ENCODE results near the gene RELL2.

The RELL2 gene

DNA sequence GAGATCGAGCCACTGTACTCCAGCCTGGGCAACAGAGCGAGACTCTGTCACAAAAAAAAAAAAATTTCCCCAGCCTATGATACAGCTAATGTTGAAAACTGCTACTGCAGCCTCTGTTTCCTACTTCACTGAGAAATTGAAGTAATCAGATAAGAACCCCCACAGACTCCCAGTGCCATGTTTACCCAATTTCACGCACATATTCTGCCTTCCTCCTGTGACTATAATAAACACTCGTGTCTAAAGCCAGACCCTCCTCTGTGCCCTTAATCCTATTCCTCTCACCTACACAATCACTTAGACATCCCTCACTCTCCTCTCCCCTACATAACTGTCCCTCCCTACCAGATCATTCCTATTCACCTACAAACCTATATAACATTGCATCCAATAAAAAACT is 38.9 kb downstream of the RELL2 start:
- Histone ChIP-seq H3K4me2 (no peak overlapping the region), H3K4me3 (IDR thresholded peaks at IDR 0.05; ENCODE audit: insufficient read depth, low read depth, low read length) (no peak overlapping the region), H2AFZ (ENCODE audit: low read depth) (no peak overlapping the region), H3K27ac (no peak overlapping the region), H4K20me1 (ENCODE audit: insufficient read depth) (no peaks in the 10 kb centered on the region), H3K36me3 (ENCODE audit: insufficient read depth) (no peaks in the 10 kb centered on the region), H3K9ac (no peak overlapping the region), H3K27me3 (ENCODE audit: insufficient read depth, low read depth) (no peaks in the 10 kb centered on the region), H3K4me1 (ENCODE audit: low read depth, poor library complexity, severe bottlenecking) (no peaks in the 10 kb centered on the region), H3K79me2 (ENCODE audit: insufficient read depth, low read depth) (no peaks in the 10 kb centered on the region)
- TF ChIP-seq, protein P1, sequence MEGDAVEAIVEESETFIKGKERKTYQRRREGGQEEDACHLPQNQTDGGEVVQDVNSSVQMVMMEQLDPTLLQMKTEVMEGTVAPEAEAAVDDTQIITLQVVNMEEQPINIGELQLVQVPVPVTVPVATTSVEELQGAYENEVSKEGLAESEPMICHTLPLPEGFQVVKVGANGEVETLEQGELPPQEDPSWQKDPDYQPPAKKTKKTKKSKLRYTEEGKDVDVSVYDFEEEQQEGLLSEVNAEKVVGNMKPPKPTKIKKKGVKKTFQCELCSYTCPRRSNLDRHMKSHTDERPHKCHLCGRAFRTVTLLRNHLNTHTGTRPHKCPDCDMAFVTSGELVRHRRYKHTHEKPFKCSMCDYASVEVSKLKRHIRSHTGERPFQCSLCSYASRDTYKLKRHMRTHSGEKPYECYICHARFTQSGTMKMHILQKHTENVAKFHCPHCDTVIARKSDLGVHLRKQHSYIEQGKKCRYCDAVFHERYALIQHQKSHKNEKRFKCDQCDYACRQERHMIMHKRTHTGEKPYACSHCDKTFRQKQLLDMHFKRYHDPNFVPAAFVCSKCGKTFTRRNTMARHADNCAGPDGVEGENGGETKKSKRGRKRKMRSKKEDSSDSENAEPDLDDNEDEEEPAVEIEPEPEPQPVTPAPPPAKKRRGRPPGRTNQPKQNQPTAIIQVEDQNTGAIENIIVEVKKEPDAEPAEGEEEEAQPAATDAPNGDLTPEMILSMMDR (conservative IDR thresholded peaks at IDR 0.05; ENCODE audit: low read depth, low read length), result no peak

DNA sequence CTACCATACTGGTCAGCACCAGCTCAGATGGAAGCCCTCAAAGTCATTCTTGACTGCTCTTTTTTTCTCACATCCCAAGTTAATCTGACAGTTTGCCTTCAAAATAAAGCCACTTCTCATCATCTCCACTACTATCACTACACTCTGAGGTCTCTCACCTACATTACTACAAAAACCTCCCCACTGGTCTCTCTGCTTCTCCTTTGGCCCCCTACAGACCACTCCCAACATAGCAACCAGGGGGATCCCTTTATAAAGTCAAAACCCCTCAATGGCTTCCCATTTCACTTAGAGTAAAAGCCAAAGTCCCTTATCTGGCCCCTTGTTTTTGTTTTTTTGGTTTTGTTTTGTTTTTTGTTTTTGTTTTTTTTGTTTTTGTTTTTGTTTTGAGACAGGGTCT is 40.6 kb downstream of the RELL2 start:
- TF ChIP-seq, protein P1 (conservative IDR thresholded peaks at IDR 0.05; ENCODE audit: low read depth, low read length), result 0 out of 2 replicates have a peak, but pooled peaks have one; percentile 34
- Histone ChIP-seq H3K79me2 (ENCODE audit: insufficient read depth, low read depth) (no peaks in the 10 kb centered on the region), H3K4me3 (IDR thresholded peaks at IDR 0.05; ENCODE audit: insufficient read depth, low read depth, low read length) (no peak overlapping the region), H3K27me3 (ENCODE audit: insufficient read depth, low read depth) (peaks cover 7% of the 10 kb centered on the region; the same call in 1 of the 2 replicates), H2AFZ (ENCODE audit: low read depth) (no peak overlapping the region), H4K20me1 (ENCODE audit: insufficient read depth) (no peaks in the 10 kb centered on the region), H3K36me3 (ENCODE audit: insufficient read depth) (no peaks in the 10 kb centered on the region), H3K9ac (no peak overlapping the region), H3K27ac (no peak overlapping the region), H3K4me1 (ENCODE audit: low read depth, poor library complexity, severe bottlenecking) (no peaks in the 10 kb centered on the region), H3K4me2 (no peak overlapping the region)

DNA sequence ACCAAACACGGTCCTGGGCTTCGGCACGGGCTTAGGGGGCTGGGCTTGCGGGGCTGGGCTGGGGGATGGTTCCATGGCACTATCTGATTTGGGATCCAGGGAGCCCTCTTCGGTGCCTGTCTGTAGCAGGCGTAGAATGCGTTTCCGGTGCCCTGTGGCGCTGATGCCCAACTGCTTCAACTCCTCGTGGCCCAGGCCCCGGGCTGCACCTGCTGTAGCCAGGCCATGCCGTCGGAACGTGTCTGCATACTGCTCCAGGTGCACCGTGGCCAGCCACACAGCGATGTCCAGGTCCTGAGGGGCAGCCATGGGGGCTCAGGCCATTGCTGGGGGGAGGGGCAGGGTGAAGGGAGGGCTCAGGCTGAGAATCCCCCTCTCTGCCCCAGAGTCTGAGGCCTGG is 43.4 kb downstream of the RELL2 start:
- H3K36me3 ChIP-seq (ENCODE audit: insufficient read depth), result no peaks in the 10 kb centered on the region
- no peaks in the 10 kb centered on the region for H3K79me2 ChIP-seq (ENCODE audit: insufficient read depth, low read depth)
- H3K27me3 ChIP-seq (ENCODE audit: insufficient read depth, low read depth), result peaks cover 8% of the 10 kb centered on the region; the same call in 1 of the 2 replicates
- TF ChIP-seq, protein P1 (conservative IDR thresholded peaks at IDR 0.05; ENCODE audit: low read depth, low read length), result no peak
- H3K9ac ChIP-seq, result no peak overlapping the region
- no peaks in the 10 kb centered on the region for H3K4me1 ChIP-seq (ENCODE audit: low read depth, poor library complexity, severe bottlenecking)
- H2AFZ ChIP-seq (ENCODE audit: low read depth), result no peak overlapping the region
- no peak overlapping the region for H3K4me2 ChIP-seq
- no peak overlapping the region for H3K4me3 ChIP-seq (IDR thresholded peaks at IDR 0.05; ENCODE audit: insufficient read depth, low read depth, low read length)
- no peaks in the 10 kb centered on the region for H4K20me1 ChIP-seq (ENCODE audit: insufficient read depth)
- H3K27ac ChIP-seq, result no peak overlapping the region

DNA sequence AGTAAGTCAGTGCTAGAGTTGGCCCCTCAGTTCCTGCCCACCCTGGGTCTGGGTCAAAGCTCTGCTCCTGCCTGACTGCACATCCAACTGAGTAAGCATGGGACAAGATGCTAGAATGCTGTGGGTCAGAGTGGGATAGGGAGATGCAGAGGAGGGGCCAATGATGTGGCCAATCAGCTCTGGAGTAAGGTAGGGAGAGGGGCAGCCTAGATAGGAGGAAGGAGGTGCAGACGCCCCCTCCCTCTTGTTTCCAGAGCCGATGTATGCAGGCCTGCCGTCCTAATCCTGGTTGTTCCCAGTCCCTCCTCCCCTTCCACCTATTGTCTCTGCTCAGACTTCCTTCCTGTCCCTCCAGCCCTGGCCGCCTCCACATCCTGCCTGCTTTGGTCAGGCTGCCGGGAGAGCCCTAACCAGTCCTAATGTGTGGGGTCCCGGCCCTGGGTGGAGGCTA is 44.0 kb downstream of the RELL2 start:
- H3K4me3 ChIP-seq (IDR thresholded peaks at IDR 0.05; ENCODE audit: insufficient read depth, low read depth, low read length), result no peak overlapping the region
- H3K4me2 ChIP-seq, result no peak overlapping the region
- H3K27me3 ChIP-seq (ENCODE audit: insufficient read depth, low read depth), result peaks cover 8% of the 10 kb centered on the region; the same call in 1 of the 2 replicates
- H4K20me1 ChIP-seq (ENCODE audit: insufficient read depth), result no peaks in the 10 kb centered on the region
- no peaks in the 10 kb centered on the region for H3K36me3 ChIP-seq (ENCODE audit: insufficient read depth)
- H3K79me2 ChIP-seq (ENCODE audit: insufficient read depth, low read depth), result no peaks in the 10 kb centered on the region
- TF ChIP-seq, protein P1 (conservative IDR thresholded peaks at IDR 0.05; ENCODE audit: low read depth, low read length), result no peak
- H2AFZ ChIP-seq (ENCODE audit: low read depth), result no peak overlapping the region
- H3K9ac ChIP-seq, result no peak overlapping the region
- no peaks in the 10 kb centered on the region for H3K4me1 ChIP-seq (ENCODE audit: low read depth, poor library complexity, severe bottlenecking)
- H3K27ac ChIP-seq, result no peak overlapping the region

Data from KMS-11 (cell line).